GM18873 (cell line): ENCODE results near the gene PTTG1.

ENCODE experiments used
- ATAC-seq: cut with Tn5 transposase; IDR thresholded peaks from one replicate; pipeline ENCODE4 v1.9.1; 2021; ENCODE audit warnings: mild to moderate bottlenecking, moderate library complexity, moderate number of reproducible peaks; ENCODE audit not compliant: unreplicated experiment, low FRiP score

PTTG1 gene

GRCh38 chr5:160421625-160422258, at the start of gene PTTG1:
Gene PTTG1, plus strand, starts transcription at chr5:160421855. Its CDS starts 458 bp downstream, at chr5:160422313.
- ATAC-seq, result peak; percentile 52

GRCh38 chr5:160375166-160375565, 46.5 kb upstream of the PTTG1 start:
- no peak for ATAC-seq

- no peak for ATAC-seq
Observed at GRCh38 chr5:160375701-160376100, 46.0 kb upstream of the PTTG1 start.

- no peak for ATAC-seq
Observed at GRCh38 chr5:160376416-160376815, 45.2 kb upstream of the PTTG1 start.

- ATAC-seq, result no peak
Observed at GRCh38 chr5:160377651-160378050, 44.0 kb upstream of the PTTG1 start.

GRCh38 chr5:160378330-160378729, 43.3 kb upstream of the PTTG1 start:
- ATAC-seq, result no peak

- no peak for ATAC-seq
Observed at GRCh38 chr5:160379511-160379910, 42.1 kb upstream of the PTTG1 start.

- ATAC-seq, result no peak
Observed at GRCh38 chr5:160380041-160380440, 41.6 kb upstream of the PTTG1 start.

GRCh38 chr5:160382346-160382745, 39.3 kb upstream of the PTTG1 start:
- ATAC-seq, result no peak

- no peak for ATAC-seq
Observed at GRCh38 chr5:160384681-160385080, 37.0 kb upstream of the PTTG1 start.

GRCh38 chr5:160385496-160385895, 36.2 kb upstream of the PTTG1 start:
- no peak for ATAC-seq

GRCh38 chr5:160387445-160387844, 34.2 kb upstream of the PTTG1 start:
- ATAC-seq, result no peak

GRCh38 chr5:160390787-160391696, 30.6 kb upstream of the PTTG1 start:
- no peak for ATAC-seq

- ATAC-seq, result no peak
Observed at GRCh38 chr5:160395111-160395510, 26.5 kb upstream of the PTTG1 start.

GRCh38 chr5:160397492-160397891, 24.2 kb upstream of the PTTG1 start:
- ATAC-seq, result no peak

- ATAC-seq, result no peak
Observed at GRCh38 chr5:160398806-160399205, 22.8 kb upstream of the PTTG1 start.

GRCh38 chr5:160399402-160400353, 22.0 kb upstream of the PTTG1 start, which contains the start of gene FAM200C:
Gene FAM200C, minus strand, starts transcription at chr5:160400054. Its CDS starts 4,564 bp downstream, at chr5:160395490.
- ATAC-seq, result peak; percentile 67

GRCh38 chr5:160418561-160419457, 2.8 kb upstream of the PTTG1 start, which contains the start of gene SLU7:
Gene SLU7, minus strand, starts transcription at chr5:160419081. Its CDS starts 3,787 bp downstream, at chr5:160415294.
- ATAC-seq, result peak; percentile 63
